Karpas-422 (cell line): Measurements from ENCODE around the gene ORC4. TPM values are rescaled to one million over a fixed set of nuclear protein-coding genes. Genes with fewer than 3 reads are reported as not detected.

Experiments used
- DNase-seq: peaks from one replicate; pipeline ENCODE4 v3.0.0-alpha.2; 2015
- H2AFZ ChIP-seq: fragments of 200-600 bp; sonication (generic); 2 replicates; pipeline ENCODE4 v1.6.1; 2014; ENCODE audit warnings: antibody characterized with exemption, low read length, mixed read lengths
- H3K27ac ChIP-seq: fragments of 200-600 bp; sonication (generic); 2 replicates; pipeline ENCODE4 v1.5.1; 2014; ENCODE audit warnings: mild to moderate bottlenecking, low read length, moderate library complexity
- H3K27me3 ChIP-seq: fragments of 200-600 bp; sonication (generic); 2 replicates; pipeline ENCODE4 v1.6.1; 2014; ENCODE audit warnings: low read length, mixed read lengths
- H3K36me3 ChIP-seq: fragments of 200-600 bp; sonication (generic); 2 replicates; pipeline ENCODE4 v1.6.1; 2014; ENCODE audit warnings: low read length, mixed read lengths; ENCODE audit not compliant: insufficient read depth
- H3K4me1 ChIP-seq: fragments of 200-600 bp; sonication (generic); 2 replicates; pipeline ENCODE4 v1.6.1; 2014; ENCODE audit warnings: mild to moderate bottlenecking, low read length, mixed read lengths
- H3K4me2 ChIP-seq: fragments of 200-600 bp; sonication (generic); 2 replicates; pipeline ENCODE4 v1.6.1; 2014; ENCODE audit warnings: low read length, low read depth, mild to moderate bottlenecking; ENCODE audit not compliant: poor library complexity, severe bottlenecking
- H3K4me3 ChIP-seq: fragments of 200-600 bp; sonication (generic); 2 replicates; pipeline ENCODE4 v1.5.1; 2014; ENCODE audit warnings: mild to moderate bottlenecking, antibody characterized with exemption, low read length, mixed read lengths
- H3K79me2 ChIP-seq: fragments of 200-600 bp; sonication (generic); 2 replicates; pipeline ENCODE4 v1.6.1; 2014; ENCODE audit warnings: mild to moderate bottlenecking, low read length, mixed read lengths
- H3K9ac ChIP-seq: fragments of 200-600 bp; sonication (generic); 2 replicates; pipeline ENCODE4 v1.6.0; 2014; ENCODE audit warnings: low read length
- H3K9me2 ChIP-seq: fragments of 200-600 bp; sonication (generic), shearing (Covaris generic); replicated peaks from 2 replicates; pipeline ENCODE4 v1.6.0; 2014; ENCODE audit warnings: mild to moderate bottlenecking, low read length, moderate library complexity; ENCODE audit not compliant: insufficient read depth
- H3K9me3 ChIP-seq: fragments of 300-700, 200-600 bp; sonication (generic); 2 replicates; pipeline ENCODE4 v1.6.1; 2014; ENCODE audit warnings: low read length, mixed read lengths
- H4K20me1 ChIP-seq: fragments of 200-600 bp; sonication (generic); 2 replicates; pipeline ENCODE4 v1.6.1; 2014; ENCODE audit warnings: mild to moderate bottlenecking, antibody characterized with exemption, low read length, low read depth; ENCODE audit not compliant: insufficient read depth
- total RNA-seq: library from RNA; depleted of rRNA; stranded (reverse); fragments of >200 nt; shearing (Covaris generic); gene quantifications from 2 replicates; pipeline ENCODE4 v1.2.3, GENCODE V29; 2014; ENCODE audit warnings: low replicate concordance

ORC4 gene
- total RNA-seq, 1 experiment from 2014 or later: 63.1 TPM

GRCh38 chr2:148046802-148047201 lies 26.3 kb upstream of the ORC4 start:
- H3K36me3 ChIP-seq: no peaks in the 10 kb centered on the region
- no peak overlapping the region for H3K4me2 ChIP-seq
- H3K9me3 ChIP-seq: no peaks in the 10 kb centered on the region
- no peaks in the 10 kb centered on the region for H3K9me2 ChIP-seq
- H3K9ac ChIP-seq: no peak overlapping the region
- H3K4me3 ChIP-seq: no peak overlapping the region
- no peak overlapping the region for H2AFZ ChIP-seq
- H4K20me1 ChIP-seq: no peaks in the 10 kb centered on the region; the same call in 1 of the 2 replicates
- H3K4me1 ChIP-seq: peaks cover 7% of the 10 kb centered on the region; the same call in 1 of the 2 replicates
- no peaks in the 10 kb centered on the region for H3K27me3 ChIP-seq
- peaks cover 10% of the 10 kb centered on the region; the same call in 1 of the 2 replicates for H3K79me2 ChIP-seq
- no peak for DNase-seq
- no peak overlapping the region for H3K27ac ChIP-seq

GRCh38 chr2:148044322-148044721 lies 23.8 kb upstream of the ORC4 start:
- H3K9ac ChIP-seq: no peak overlapping the region
- no peak overlapping the region for H3K27ac ChIP-seq
- no peaks in the 10 kb centered on the region; the same call in 1 of the 2 replicates for H4K20me1 ChIP-seq
- H3K27me3 ChIP-seq: no peaks in the 10 kb centered on the region
- H3K9me2 ChIP-seq: no peaks in the 10 kb centered on the region
- H3K4me3 ChIP-seq: no peak overlapping the region
- H3K4me2 ChIP-seq: no peak overlapping the region
- no peaks in the 10 kb centered on the region for H3K4me1 ChIP-seq
- peaks cover 11% of the 10 kb centered on the region; the same call in 1 of the 2 replicates for H3K79me2 ChIP-seq
- H3K36me3 ChIP-seq: no peaks in the 10 kb centered on the region; the same call in 1 of the 2 replicates
- no peaks in the 10 kb centered on the region for H3K9me3 ChIP-seq
- no peak for DNase-seq
- H2AFZ ChIP-seq: no peak overlapping the region

- Histone ChIP-seq H3K27ac (no peak overlapping the region), H3K27me3 (no peaks in the 10 kb centered on the region)
- no peak for DNase-seq
Observed at GRCh38 chr2:148042219-148042618, 21.7 kb upstream of the ORC4 start.

GRCh38 chr2:148039783-148040182 lies 19.2 kb upstream of the ORC4 start:
- Histone ChIP-seq H3K9me2 (no peaks in the 10 kb centered on the region), H3K9ac (no peak overlapping the region), H3K36me3 (no peaks in the 10 kb centered on the region; the same call in 1 of the 2 replicates), H3K4me2 (no peak overlapping the region), H3K9me3 (no peaks in the 10 kb centered on the region), H3K4me1 (no peaks in the 10 kb centered on the region), H4K20me1 (no peaks in the 10 kb centered on the region), H2AFZ (no peak overlapping the region), H3K27me3 (no peaks in the 10 kb centered on the region), H3K79me2 (peaks cover 51% of the 10 kb centered on the region), H3K27ac (no peak overlapping the region), H3K4me3 (no peak overlapping the region)
- no peak for DNase-seq

More at GRCh38 chr2:148042219-148042618, 21.7 kb upstream of the ORC4 start:
- Histone ChIP-seq H3K4me2 (no peak overlapping the region), H3K36me3 (no peaks in the 10 kb centered on the region; the same call in 1 of the 2 replicates), H3K9me2 (no peaks in the 10 kb centered on the region), H3K9me3 (no peaks in the 10 kb centered on the region), H4K20me1 (no peaks in the 10 kb centered on the region), H3K9ac (no peak overlapping the region), H2AFZ (no peak overlapping the region), H3K79me2 (peaks cover 30% of the 10 kb centered on the region), H3K4me1 (no peaks in the 10 kb centered on the region), H3K4me3 (no peak overlapping the region)

- DNase-seq: no peak
- Histone ChIP-seq H3K9me2 (no peaks in the 10 kb centered on the region), H3K27ac (no peak overlapping the region)
Observed at GRCh38 chr2:148032215-148032614, 11.7 kb upstream of the ORC4 start.

GRCh38 chr2:148031152-148031551 lies 10.6 kb upstream of the ORC4 start:
- Histone ChIP-seq H3K79me2 (peaks cover 90% of the 10 kb centered on the region), H3K4me2 (no peak overlapping the region), H3K4me1 (peaks cover 44% of the 10 kb centered on the region), H3K36me3 (no peaks in the 10 kb centered on the region), H3K27ac (no peak overlapping the region), H4K20me1 (no peaks in the 10 kb centered on the region), H3K27me3 (no peaks in the 10 kb centered on the region), H3K9ac (no peak overlapping the region), H3K4me3 (no peak overlapping the region), H2AFZ (no peak overlapping the region), H3K9me2 (no peaks in the 10 kb centered on the region), H3K9me3 (no peaks in the 10 kb centered on the region)
- no peak for DNase-seq

More at GRCh38 chr2:148032215-148032614, 11.7 kb upstream of the ORC4 start:
- no peak overlapping the region for H3K9ac ChIP-seq
- H3K79me2 ChIP-seq: peaks cover 89% of the 10 kb centered on the region
- no peaks in the 10 kb centered on the region for H3K9me3 ChIP-seq
- H3K4me1 ChIP-seq: peaks cover 44% of the 10 kb centered on the region
- peak overlapping the region; percentile 12 for H3K4me2 ChIP-seq
- H4K20me1 ChIP-seq: no peaks in the 10 kb centered on the region
- no peaks in the 10 kb centered on the region for H3K36me3 ChIP-seq
- no peak overlapping the region for H2AFZ ChIP-seq
- no peak overlapping the region for H3K4me3 ChIP-seq
- H3K27me3 ChIP-seq: no peaks in the 10 kb centered on the region

GRCh38 chr2:148028781-148029180 lies 8.2 kb upstream of the ORC4 start:
- no peak overlapping the region for H3K4me2 ChIP-seq
- H3K9me3 ChIP-seq: no peaks in the 10 kb centered on the region
- peaks cover 92% of the 10 kb centered on the region for H3K79me2 ChIP-seq
- no peak overlapping the region for H3K27ac ChIP-seq
- no peak for DNase-seq
- H3K9ac ChIP-seq: no peak overlapping the region
- H3K36me3 ChIP-seq: peaks cover 9% of the 10 kb centered on the region; the same call in 1 of the 2 replicates
- peaks cover 64% of the 10 kb centered on the region for H3K4me1 ChIP-seq
- H4K20me1 ChIP-seq: no peaks in the 10 kb centered on the region
- H3K4me3 ChIP-seq: no peak overlapping the region
- H2AFZ ChIP-seq: no peak overlapping the region
- no peaks in the 10 kb centered on the region for H3K27me3 ChIP-seq
- H3K9me2 ChIP-seq: no peaks in the 10 kb centered on the region

- H4K20me1 ChIP-seq: no peaks in the 10 kb centered on the region
- no peak overlapping the region for H3K4me2 ChIP-seq
- H3K9me2 ChIP-seq: no peaks in the 10 kb centered on the region
- no peak overlapping the region for H3K27ac ChIP-seq
- H3K27me3 ChIP-seq: no peaks in the 10 kb centered on the region
- no peaks in the 10 kb centered on the region for H3K9me3 ChIP-seq
- peaks cover 67% of the 10 kb centered on the region for H3K4me1 ChIP-seq
- H3K79me2 ChIP-seq: peaks cover 97% of the 10 kb centered on the region
- H3K36me3 ChIP-seq: peaks cover 9% of the 10 kb centered on the region; the same call in 1 of the 2 replicates
- no peak overlapping the region for H2AFZ ChIP-seq
- no peak overlapping the region for H3K4me3 ChIP-seq
- no peak for DNase-seq
- H3K9ac ChIP-seq: no peak overlapping the region
Observed at GRCh38 chr2:148027822-148028221, 7.3 kb upstream of the ORC4 start.
